D721Med (cell line): ENCODE data around the gene PAX5.
A peak's percentile ranks its signal among the peaks of the same experiment; 100 is the strongest.

Source experiments
- DNase-seq: peaks from one replicate; pipeline ENCODE4 v3.0.0; 2011; ENCODE audit warnings: low spot score; ENCODE audit not compliant: insufficient read length
- FAIRE-seq: peaks from 2 replicates; lab custom pipeline; 2011; peaks lifted over from hg19 to GRCh38; lab: Jason Lieb, UNC
- CTCF ChIP-seq: IDR thresholded peaks from 2 replicates; pipeline ENCODE4 v1.5.1; 2012; ENCODE audit warnings: mild to moderate bottlenecking, control low read depth; ENCODE audit not compliant: insufficient read depth; ENCODE audit errors: missing control alignments

Gene PAX5

GRCh38 chr9:36945999-36946398 is 88.1 kb downstream of the PAX5 start:
- no peak for TF ChIP-seq CTCF
- FAIRE-seq = no peak
- DNase-seq = no peak

GRCh38 chr9:36942891-36943290 is 91.2 kb downstream of the PAX5 start:
- no peak for FAIRE-seq
- no peak for DNase-seq
- no peak for TF ChIP-seq CTCF

GRCh38 chr9:36941441-36941840 is 92.6 kb downstream of the PAX5 start:
- TF ChIP-seq CTCF = no peak
- no peak for DNase-seq
- no peak for FAIRE-seq

- DNase-seq (peak; percentile 81), FAIRE-seq (peak; percentile 85)
- TF ChIP-seq CTCF = no peak
These were observed 93.2 kb downstream of the PAX5 start for GRCh38 chr9:36940881-36941280.

GRCh38 chr9:36940500-36940853 is 93.6 kb downstream of the PAX5 start:
- TF ChIP-seq CTCF = no peak

GRCh38 chr9:36939655-36940499 is 94.2 kb downstream of the PAX5 start:
- FAIRE-seq (no peak), DNase-seq (no peak)
- no peak for TF ChIP-seq CTCF

More at GRCh38 chr9:36940500-36940853, 93.6 kb downstream of the PAX5 start:
- FAIRE-seq (no peak), DNase-seq (no peak)

GRCh38 chr9:36939214-36939613 is 94.9 kb downstream of the PAX5 start:
- no peak for FAIRE-seq
- no peak for TF ChIP-seq CTCF
- DNase-seq = no peak
